WTC11 (cell line): ENCODE measurements around the gene RPL23. TPM values are rescaled to one million over a fixed set of nuclear protein-coding genes. Genes with fewer than 3 reads are reported as not detected.
A peak's percentile ranks its signal among the peaks of the same experiment; 100 is the strongest.

Source experiments
- ATAC-seq: fragments of 200-7000 bp; cut with Tn5 transposase; 2 replicates; pipeline ENCODE4 v1.10.0; 2021; ENCODE audit warnings: mild to moderate bottlenecking, moderate library complexity
- CTCF ChIA-PET: fragments of 300-600 bp; sonication (Branson Sonifier 250); formaldehyde crosslinking; loops from one replicate; lab custom pipeline; 2021; ENCODE audit warnings: antibody characterized with exemption; lab: Charles Lee
- POLR2A ChIA-PET: fragments of 350-600 bp; sonication (Branson Sonifier 250); formaldehyde crosslinking; loops from one replicate; lab custom pipeline; 2021; ENCODE audit warnings: antibody characterized with exemption; lab: Charles Lee
- DNase-seq: peaks from one replicate; pipeline ENCODE4 v3.0.0; 2021; ENCODE audit warnings: low spot score
- H3K27ac Mint-ChIP-seq: 2 replicates; pipeline ENCODE4 v1.8.0; 2021; ENCODE audit warnings: mixed read lengths
- H3K27me3 Mint-ChIP-seq: 2 replicates; pipeline ENCODE4 v1.8.0; 2021; ENCODE audit warnings: low read depth, mild to moderate bottlenecking, moderate library complexity, mixed read lengths
- H3K36me3 Mint-ChIP-seq: 2 replicates; pipeline ENCODE4 v1.8.0; 2021; ENCODE audit warnings: mixed read lengths
- H3K4me1 Mint-ChIP-seq: 2 replicates; pipeline ENCODE4 v1.8.0; 2022; ENCODE audit warnings: mixed read lengths
- H3K4me3 Mint-ChIP-seq: 2 replicates; pipeline ENCODE4 v1.8.0; 2021; ENCODE audit warnings: mild to moderate bottlenecking, moderate library complexity, mixed read lengths
- H3K9me3 Mint-ChIP-seq: 2 replicates; pipeline ENCODE4 v1.8.0; 2021; ENCODE audit warnings: mixed read lengths
- ATF2 ChIP-seq: sonication (generic); formaldehyde crosslinking; IDR thresholded peaks from 2 replicates; pipeline ENCODE4 v1.8.1; 2022; ENCODE audit warnings: low read depth, missing genetic modification reagents, borderline replicate concordance
- CREM ChIP-seq: sonication (generic); formaldehyde crosslinking; IDR thresholded peaks from 2 replicates; pipeline ENCODE4 v1.8.1; 2022; ENCODE audit warnings: mild to moderate bottlenecking, missing genetic modification reagents, moderate library complexity
- ESRRA ChIP-seq: sonication (generic); formaldehyde crosslinking; IDR thresholded peaks from 2 replicates; pipeline ENCODE4 v1.8.1; 2022; ENCODE audit warnings: mild to moderate bottlenecking, missing genetic modification reagents, borderline replicate concordance
- ETV6 ChIP-seq: sonication (generic); formaldehyde crosslinking; IDR thresholded peaks from 2 replicates; pipeline ENCODE4 v1.8.1; 2022; ENCODE audit warnings: mild to moderate bottlenecking, missing genetic modification reagents
- FOXK1 ChIP-seq: sonication (generic); formaldehyde crosslinking; IDR thresholded peaks from 2 replicates; pipeline ENCODE4 v1.8.0; 2022; ENCODE audit warnings: mild to moderate bottlenecking, moderate library complexity, missing genetic modification reagents
- FOXP1 ChIP-seq: sonication (generic); formaldehyde crosslinking; IDR thresholded peaks from 2 replicates; pipeline ENCODE4 v1.8.0; 2022; ENCODE audit warnings: missing genetic modification reagents, mild to moderate bottlenecking, moderate library complexity, borderline replicate concordance
- GABPB1 ChIP-seq: sonication (generic); formaldehyde crosslinking; IDR thresholded peaks from 2 replicates; pipeline ENCODE4 v1.8.1; 2023; ENCODE audit warnings: mild to moderate bottlenecking, missing genetic modification reagents
- IRF1 ChIP-seq: sonication (generic); formaldehyde crosslinking; IDR thresholded peaks from 2 replicates; pipeline ENCODE4 v1.8.0; 2023; ENCODE audit warnings: missing genetic modification reagents
- MLX ChIP-seq: sonication (generic); formaldehyde crosslinking; IDR thresholded peaks from 2 replicates; pipeline ENCODE4 v1.8.1; 2023; ENCODE audit warnings: mild to moderate bottlenecking, missing genetic modification reagents, moderate library complexity
- PRDM15 ChIP-seq: sonication (generic); formaldehyde crosslinking; IDR thresholded peaks from 2 replicates; pipeline ENCODE4 v1.8.0; 2022; ENCODE audit warnings: missing genetic modification reagents
- RORB ChIP-seq: fragments of 250-450 bp; sonication (Bioruptor Pico); IDR thresholded peaks from 2 replicates; pipeline ENCODE4 v1.9.0; 2021; ENCODE audit warnings: mild to moderate bottlenecking
- USF2 ChIP-seq: sonication (generic); formaldehyde crosslinking; IDR thresholded peaks from 2 replicates; pipeline ENCODE4 v1.8.1; 2023; ENCODE audit warnings: mild to moderate bottlenecking, missing genetic modification reagents, moderate library complexity
- ZNF138 ChIP-seq: sonication (generic); formaldehyde crosslinking; conservative IDR thresholded peaks from 2 replicates; pipeline ENCODE4 v1.8.1; 2022; ENCODE audit warnings: mild to moderate bottlenecking, moderate library complexity, missing genetic modification reagents
- ZNF219 ChIP-seq: sonication (generic); formaldehyde crosslinking; IDR thresholded peaks from 2 replicates; pipeline ENCODE4 v1.8.0; 2023; ENCODE audit warnings: missing genetic modification reagents, mild to moderate bottlenecking, borderline replicate concordance
- ZNF317 ChIP-seq: sonication (generic); formaldehyde crosslinking; IDR thresholded peaks from 2 replicates; pipeline ENCODE4 v1.8.1; 2023; ENCODE audit warnings: low read depth, mild to moderate bottlenecking, moderate library complexity, missing genetic modification reagents, borderline replicate concordance
- ZNF425 ChIP-seq: fragments of 250-450 bp; sonication (Bioruptor Pico); conservative IDR thresholded peaks from 2 replicates; pipeline ENCODE4 v1.9.0; 2021; ENCODE audit warnings: mild to moderate bottlenecking
- ZSCAN18 ChIP-seq: fragments of 250-450 bp; sonication (Bioruptor Pico); IDR thresholded peaks from 2 replicates; pipeline ENCODE4 v2.1.2; 2022; ENCODE audit warnings: mild to moderate bottlenecking, moderate library complexity
- total RNA-seq: library from RNA; stranded (reverse); gene quantifications from 3 replicates; pipeline ENCODE4 v1.2.3, GENCODE V29; 2021

The RPL23 gene
- total RNA-seq, 1 experiment from 2014 or later = 1,832 TPM

- ATAC-seq = 0 out of 2 replicates have a peak, but pooled peaks have one; percentile 1
- Mint-ChIP-seq H3K4me1 (peaks cover 53% of the 10 kb centered on the region), H3K27me3 (no peaks in the 10 kb centered on the region), H3K9me3 (no peaks in the 10 kb centered on the region), H3K4me3 (peak overlapping the region; percentile 80), H3K36me3 (no peaks in the 10 kb centered on the region), H3K27ac (peak overlapping the region; percentile 76)
- CTCF ChIA-PET = interaction anchor here (0.5 to 2.0 kb wide), 11 partner anchors 9 to 294 kb away, joined by 3 to 10 read pairs (median 3); partner anchors contain the start of gene ARL5C
- TF ChIP-seq GABPB1 (CRISPR knock-in tag) (peak; percentile 66; the same call in 1 of the 2 replicates), ZSCAN18 (CRISPR knock-in tag) (no peak), ZNF425 (CRISPR knock-in tag) (no peak), ZNF138 (CRISPR knock-in tag) (no peak)
- POLR2A ChIA-PET = interaction anchor here (0.8 to 3.3 kb wide), 3 partner anchors 8 to 30 kb away, joined by 3 to 13 read pairs (median 5); partner anchors contain the start of gene RPL23
- DNase-seq = no peak
Measured at GRCh38 chr17:38871247-38872015, 17.9 kb upstream of the RPL23 start.

GRCh38 chr17:38870259-38871165 lies 17.0 kb upstream of the RPL23 start:
- Mint-ChIP-seq H3K9me3 (no peaks in the 10 kb centered on the region), H3K36me3 (no peaks in the 10 kb centered on the region), H3K4me1 (peaks cover 47% of the 10 kb centered on the region), H3K27ac (peak overlapping the region; percentile 97), H3K4me3 (peak overlapping the region; percentile 98), H3K27me3 (no peaks in the 10 kb centered on the region)
- ATAC-seq (peak; percentile 10), DNase-seq (peak; percentile 65)
- ChIA-PET POLR2A (interaction anchor here (0.8 to 3.3 kb wide), 7 partner anchors 9 to 97 kb away, joined by 3 to 16 read pairs (median 7); partner anchors contain the start of genes FBXO47, LASP1NB and RPL23), CTCF (interaction anchor here (0.5 to 2.0 kb wide), 17 partner anchors 9 to 366 kb away, joined by 3 to 10 read pairs (median 3); partner anchors contain the start of genes ARL5C and RPL23)
- TF ChIP-seq MLX = no peak
- 0 out of 2 replicates have a peak, but pooled peaks have one; percentile 32 for TF ChIP-seq ETV6 (CRISPR knock-in tag)
- TF ChIP-seq FOXP1 (CRISPR knock-in tag) = peak; percentile 12; the same call in 1 of the 2 replicates
- no peak for TF ChIP-seq CREM (CRISPR knock-in tag)
- TF ChIP-seq IRF1 (CRISPR knock-in tag) = peak; percentile 86; the same call in 1 of the 2 replicates
- TF ChIP-seq USF2 (CRISPR knock-in tag) = no peak
- no peak for TF ChIP-seq ATF2 (CRISPR knock-in tag)
- TF ChIP-seq PRDM15 (CRISPR knock-in tag) = no peak
- TF ChIP-seq ZNF317 (CRISPR knock-in tag) = no peak
- 0 out of 2 replicates have a peak, but pooled peaks have one; percentile 31 for TF ChIP-seq RORB (CRISPR knock-in tag)
- TF ChIP-seq ESRRA (CRISPR knock-in tag) = no peak
- TF ChIP-seq FOXK1 (CRISPR knock-in tag) = peak; percentile 18
- TF ChIP-seq ZNF219 (CRISPR knock-in tag) = no peak
